ENCODE results near the gene WASHC4. TPM values are rescaled to one million over a fixed set of nuclear protein-coding genes. Genes with fewer than 3 reads are reported as not detected.

The WASHC4 gene
- total RNA-seq, 1 experiment from 2014 or later = 42.9 TPM

DNA sequence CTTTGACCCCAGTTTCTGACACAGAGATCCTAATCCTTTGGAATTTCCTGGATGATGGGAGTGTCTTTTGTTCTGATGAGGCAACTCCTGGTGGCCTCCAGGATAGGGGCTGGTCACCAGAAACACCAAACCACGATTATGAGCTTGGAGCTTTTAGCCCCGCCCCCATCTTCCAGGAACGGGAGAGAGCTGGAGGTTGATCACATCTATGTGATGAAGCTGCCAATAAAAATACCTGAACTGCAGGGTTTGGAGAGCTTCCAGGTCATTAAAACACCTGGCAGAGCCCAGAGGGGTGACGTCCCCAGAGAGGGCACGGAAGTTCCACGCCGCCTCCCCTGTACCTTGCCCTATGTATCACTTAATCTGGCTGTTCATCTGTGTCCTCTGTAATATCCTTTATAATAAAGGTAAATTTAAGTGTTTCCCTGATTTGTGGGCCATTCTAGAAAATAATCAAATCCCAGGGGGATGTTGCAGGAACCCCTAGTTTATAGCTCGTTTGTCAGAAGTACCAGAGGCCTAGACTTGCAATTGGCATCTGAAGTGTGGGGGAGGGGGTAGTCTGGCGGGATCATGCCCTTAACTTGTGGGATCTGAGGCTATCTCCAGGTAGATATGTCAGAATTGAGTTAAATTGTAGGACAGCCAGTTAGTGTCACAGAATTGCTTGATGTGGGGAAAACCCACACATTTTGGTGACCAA is 107.3 kb downstream of the WASHC4 start (continued):
- no peak for TF ChIP-seq GRHL2 (CRISPR knock-in tag; IDR thresholded peaks at IDR 0.05; ENCODE audit: insufficient replicate concordance, severe bottlenecking)
- TF ChIP-seq, protein P1, sequence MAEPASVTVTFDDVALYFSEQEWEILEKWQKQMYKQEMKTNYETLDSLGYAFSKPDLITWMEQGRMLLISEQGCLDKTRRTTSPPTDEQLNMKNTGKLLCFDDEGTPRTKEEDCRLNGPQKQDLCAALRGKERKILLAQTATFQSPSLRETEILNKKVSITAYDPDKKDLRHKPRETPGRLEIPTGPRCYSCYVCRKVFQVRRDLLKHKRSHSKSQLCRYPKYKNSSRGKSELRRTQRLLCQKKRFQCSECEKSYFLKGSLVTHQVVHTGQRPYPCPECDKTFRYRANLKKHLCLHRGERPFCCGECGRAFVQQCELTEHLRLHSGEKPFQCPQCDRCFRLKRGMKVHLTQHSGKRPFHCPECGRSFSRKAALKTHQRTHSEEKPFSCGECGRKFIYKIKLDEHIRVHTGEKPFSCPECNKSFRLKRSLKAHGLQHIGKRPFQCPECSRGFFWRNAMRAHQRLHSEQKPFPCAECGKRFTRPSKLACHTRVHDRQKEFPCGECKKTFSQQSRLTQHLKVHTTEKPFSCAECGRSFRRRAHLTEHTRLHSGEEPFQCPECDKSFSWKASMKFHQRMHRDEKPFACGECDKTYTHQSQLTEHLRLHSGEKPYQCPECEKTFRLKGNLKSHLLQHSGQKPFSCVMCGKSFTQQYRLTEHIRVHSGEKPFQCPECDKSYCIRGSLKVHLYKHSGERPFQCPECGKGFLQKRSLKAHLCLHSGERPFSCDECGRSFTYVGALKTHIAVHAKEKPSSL (CRISPR knock-in tag; conservative IDR thresholded peaks at IDR 0.05) = no peak
- TF ChIP-seq NFATC4 (CRISPR knock-in tag; IDR thresholded peaks at IDR 0.05) = no peak
- TF ChIP-seq ELF4 (CRISPR knock-in tag; IDR thresholded peaks at IDR 0.05; ENCODE audit: low read depth) = no peak
- TF ChIP-seq, protein P2, sequence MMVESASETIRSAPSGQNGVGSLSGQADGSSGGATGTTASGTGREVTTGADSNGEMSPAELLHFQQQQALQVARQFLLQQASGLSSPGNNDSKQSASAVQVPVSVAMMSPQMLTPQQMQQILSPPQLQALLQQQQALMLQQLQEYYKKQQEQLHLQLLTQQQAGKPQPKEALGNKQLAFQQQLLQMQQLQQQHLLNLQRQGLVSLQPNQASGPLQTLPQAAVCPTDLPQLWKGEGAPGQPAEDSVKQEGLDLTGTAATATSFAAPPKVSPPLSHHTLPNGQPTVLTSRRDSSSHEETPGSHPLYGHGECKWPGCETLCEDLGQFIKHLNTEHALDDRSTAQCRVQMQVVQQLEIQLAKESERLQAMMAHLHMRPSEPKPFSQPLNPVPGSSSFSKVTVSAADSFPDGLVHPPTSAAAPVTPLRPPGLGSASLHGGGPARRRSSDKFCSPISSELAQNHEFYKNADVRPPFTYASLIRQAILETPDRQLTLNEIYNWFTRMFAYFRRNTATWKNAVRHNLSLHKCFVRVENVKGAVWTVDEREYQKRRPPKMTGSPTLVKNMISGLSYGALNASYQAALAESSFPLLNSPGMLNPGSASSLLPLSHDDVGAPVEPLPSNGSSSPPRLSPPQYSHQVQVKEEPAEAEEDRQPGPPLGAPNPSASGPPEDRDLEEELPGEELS (CRISPR knock-in tag; IDR thresholded peaks at IDR 0.05) = no peak
- no peak for TF ChIP-seq MXD4 (CRISPR knock-in tag; IDR thresholded peaks at IDR 0.05; ENCODE audit: borderline replicate concordance)
- TF ChIP-seq ATF1 (CRISPR knock-in tag; IDR thresholded peaks at IDR 0.05) = no peak
- no peak for TF ChIP-seq HMGA2 (CRISPR knock-in tag; IDR thresholded peaks at IDR 0.05)

DNA sequence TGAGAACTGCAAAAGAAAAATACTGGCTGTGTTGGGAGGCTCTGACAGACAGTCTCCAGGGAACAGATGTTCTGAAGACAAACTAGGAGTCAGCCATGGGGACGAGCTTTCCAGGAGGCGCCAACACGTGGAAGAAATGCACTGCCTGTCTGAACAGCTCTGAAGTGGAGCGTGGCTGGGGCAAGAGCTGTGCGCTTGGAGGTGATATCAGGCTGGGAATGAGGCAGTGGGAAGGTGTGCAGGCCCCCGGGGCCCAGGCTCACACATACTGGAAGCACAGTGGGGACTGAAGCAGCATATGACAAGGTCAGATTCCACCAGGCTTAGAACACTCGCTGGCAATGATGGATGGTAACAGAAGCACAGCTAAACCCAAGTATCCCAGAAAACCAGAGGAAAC is 110.9 kb downstream of the WASHC4 start:
- ATAC-seq (no peak), DNase-seq (ENCODE audit: low spot score) (no peak)
- Mint-ChIP-seq H3K36me3 (peaks cover 15% of the 10 kb centered on the region), H3K27me3 (ENCODE audit: low read depth) (no peaks in the 10 kb centered on the region), H3K9me3 (no peaks in the 10 kb centered on the region), H3K4me3 (no peak overlapping the region), H3K27ac (no peak overlapping the region), H3K4me1 (peaks cover 15% of the 10 kb centered on the region)
- POLR2A ChIA-PET = interaction anchor here (1.7 kb wide), 1 partner anchor 17 kb away, joined by 3 read pairs; the partner anchor contains the start of gene APPL2
- CTCF ChIA-PET = no interaction called here
- TF ChIP-seq JAZF1 (CRISPR knock-in tag; IDR thresholded peaks at IDR 0.05) (no peak), TEAD4 (CRISPR knock-in tag; IDR thresholded peaks at IDR 0.05) (no peak), SMAD3 (CRISPR knock-in tag; IDR thresholded peaks at IDR 0.05; ENCODE audit: borderline replicate concordance) (no peak), CREB1 (CRISPR knock-in tag; IDR thresholded peaks at IDR 0.05) (no peak), EMX1 (CRISPR knock-in tag; IDR thresholded peaks at IDR 0.05) (no peak), MXD4 (CRISPR knock-in tag; IDR thresholded peaks at IDR 0.05; ENCODE audit: borderline replicate concordance) (no peak), KAT7 (CRISPR knock-in tag; IDR thresholded peaks at IDR 0.05; ENCODE audit: borderline replicate concordance) (no peak), IRF2 (CRISPR knock-in tag; IDR thresholded peaks at IDR 0.05; ENCODE audit: borderline replicate concordance, low read depth) (no peak), ESRRA (CRISPR knock-in tag; IDR thresholded peaks at IDR 0.05; ENCODE audit: borderline replicate concordance) (no peak)
- TF ChIP-seq, protein P3, sequence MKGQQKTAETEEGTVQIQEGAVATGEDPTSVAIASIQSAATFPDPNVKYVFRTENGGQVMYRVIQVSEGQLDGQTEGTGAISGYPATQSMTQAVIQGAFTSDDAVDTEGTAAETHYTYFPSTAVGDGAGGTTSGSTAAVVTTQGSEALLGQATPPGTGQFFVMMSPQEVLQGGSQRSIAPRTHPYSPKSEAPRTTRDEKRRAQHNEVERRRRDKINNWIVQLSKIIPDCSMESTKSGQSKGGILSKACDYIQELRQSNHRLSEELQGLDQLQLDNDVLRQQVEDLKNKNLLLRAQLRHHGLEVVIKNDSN (CRISPR knock-in tag; IDR thresholded peaks at IDR 0.05) = no peak
- TF ChIP-seq, protein P4, sequence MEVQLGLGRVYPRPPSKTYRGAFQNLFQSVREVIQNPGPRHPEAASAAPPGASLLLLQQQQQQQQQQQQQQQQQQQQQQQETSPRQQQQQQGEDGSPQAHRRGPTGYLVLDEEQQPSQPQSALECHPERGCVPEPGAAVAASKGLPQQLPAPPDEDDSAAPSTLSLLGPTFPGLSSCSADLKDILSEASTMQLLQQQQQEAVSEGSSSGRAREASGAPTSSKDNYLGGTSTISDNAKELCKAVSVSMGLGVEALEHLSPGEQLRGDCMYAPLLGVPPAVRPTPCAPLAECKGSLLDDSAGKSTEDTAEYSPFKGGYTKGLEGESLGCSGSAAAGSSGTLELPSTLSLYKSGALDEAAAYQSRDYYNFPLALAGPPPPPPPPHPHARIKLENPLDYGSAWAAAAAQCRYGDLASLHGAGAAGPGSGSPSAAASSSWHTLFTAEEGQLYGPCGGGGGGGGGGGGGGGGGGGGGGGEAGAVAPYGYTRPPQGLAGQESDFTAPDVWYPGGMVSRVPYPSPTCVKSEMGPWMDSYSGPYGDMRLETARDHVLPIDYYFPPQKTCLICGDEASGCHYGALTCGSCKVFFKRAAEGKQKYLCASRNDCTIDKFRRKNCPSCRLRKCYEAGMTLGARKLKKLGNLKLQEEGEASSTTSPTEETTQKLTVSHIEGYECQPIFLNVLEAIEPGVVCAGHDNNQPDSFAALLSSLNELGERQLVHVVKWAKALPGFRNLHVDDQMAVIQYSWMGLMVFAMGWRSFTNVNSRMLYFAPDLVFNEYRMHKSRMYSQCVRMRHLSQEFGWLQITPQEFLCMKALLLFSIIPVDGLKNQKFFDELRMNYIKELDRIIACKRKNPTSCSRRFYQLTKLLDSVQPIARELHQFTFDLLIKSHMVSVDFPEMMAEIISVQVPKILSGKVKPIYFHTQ (CRISPR knock-in tag; IDR thresholded peaks at IDR 0.05) = no peak
- TF ChIP-seq, protein P2 (CRISPR knock-in tag; IDR thresholded peaks at IDR 0.05) = no peak
- TF ChIP-seq, protein P5, sequence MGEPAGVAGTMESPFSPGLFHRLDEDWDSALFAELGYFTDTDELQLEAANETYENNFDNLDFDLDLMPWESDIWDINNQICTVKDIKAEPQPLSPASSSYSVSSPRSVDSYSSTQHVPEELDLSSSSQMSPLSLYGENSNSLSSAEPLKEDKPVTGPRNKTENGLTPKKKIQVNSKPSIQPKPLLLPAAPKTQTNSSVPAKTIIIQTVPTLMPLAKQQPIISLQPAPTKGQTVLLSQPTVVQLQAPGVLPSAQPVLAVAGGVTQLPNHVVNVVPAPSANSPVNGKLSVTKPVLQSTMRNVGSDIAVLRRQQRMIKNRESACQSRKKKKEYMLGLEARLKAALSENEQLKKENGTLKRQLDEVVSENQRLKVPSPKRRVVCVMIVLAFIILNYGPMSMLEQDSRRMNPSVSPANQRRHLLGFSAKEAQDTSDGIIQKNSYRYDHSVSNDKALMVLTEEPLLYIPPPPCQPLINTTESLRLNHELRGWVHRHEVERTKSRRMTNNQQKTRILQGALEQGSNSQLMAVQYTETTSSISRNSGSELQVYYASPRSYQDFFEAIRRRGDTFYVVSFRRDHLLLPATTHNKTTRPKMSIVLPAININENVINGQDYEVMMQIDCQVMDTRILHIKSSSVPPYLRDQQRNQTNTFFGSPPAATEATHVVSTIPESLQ (CRISPR knock-in tag; IDR thresholded peaks at IDR 0.05) = no peak
- TF ChIP-seq, protein P6, sequence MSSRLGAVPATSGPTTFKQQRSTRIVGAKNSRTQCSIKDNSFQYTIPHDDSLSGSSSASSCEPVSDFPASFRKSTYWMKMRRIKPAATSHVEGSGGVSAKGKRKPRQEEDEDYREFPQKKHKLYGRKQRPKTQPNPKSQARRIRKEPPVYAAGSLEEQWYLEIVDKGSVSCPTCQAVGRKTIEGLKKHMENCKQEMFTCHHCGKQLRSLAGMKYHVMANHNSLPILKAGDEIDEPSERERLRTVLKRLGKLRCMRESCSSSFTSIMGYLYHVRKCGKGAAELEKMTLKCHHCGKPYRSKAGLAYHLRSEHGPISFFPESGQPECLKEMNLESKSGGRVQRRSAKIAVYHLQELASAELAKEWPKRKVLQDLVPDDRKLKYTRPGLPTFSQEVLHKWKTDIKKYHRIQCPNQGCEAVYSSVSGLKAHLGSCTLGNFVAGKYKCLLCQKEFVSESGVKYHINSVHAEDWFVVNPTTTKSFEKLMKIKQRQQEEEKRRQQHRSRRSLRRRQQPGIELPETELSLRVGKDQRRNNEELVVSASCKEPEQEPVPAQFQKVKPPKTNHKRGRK (CRISPR knock-in tag; IDR thresholded peaks at IDR 0.05; ENCODE audit: borderline replicate concordance) = no peak
- TF ChIP-seq, protein P7, sequence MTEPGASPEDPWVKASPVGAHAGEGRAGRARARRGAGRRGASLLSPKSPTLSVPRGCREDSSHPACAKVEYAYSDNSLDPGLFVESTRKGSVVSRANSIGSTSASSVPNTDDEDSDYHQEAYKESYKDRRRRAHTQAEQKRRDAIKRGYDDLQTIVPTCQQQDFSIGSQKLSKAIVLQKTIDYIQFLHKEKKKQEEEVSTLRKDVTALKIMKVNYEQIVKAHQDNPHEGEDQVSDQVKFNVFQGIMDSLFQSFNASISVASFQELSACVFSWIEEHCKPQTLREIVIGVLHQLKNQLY (CRISPR knock-in tag; IDR thresholded peaks at IDR 0.05) = no peak
